ENCODE results near the gene PLBD2.

The PLBD2 gene

GRCh38 chr12:113334786-113335539, 23.4 kb upstream of the PLBD2 start, which contains the start of gene SLC8B1:
TSS of gene SLC8B1 (minus strand) at chr12:113335109. CDS start at chr12:113332878, 2,231 bp downstream.
- H3K4me3 ChIP-seq (ENCODE audit: low read depth, low read length), result peak within 1 kb of the TSS; percentile 70
- no peak for TF ChIP-seq CTCF (IDR thresholded peaks at IDR 0.05; ENCODE audit: low read depth, low read length)

DNA sequence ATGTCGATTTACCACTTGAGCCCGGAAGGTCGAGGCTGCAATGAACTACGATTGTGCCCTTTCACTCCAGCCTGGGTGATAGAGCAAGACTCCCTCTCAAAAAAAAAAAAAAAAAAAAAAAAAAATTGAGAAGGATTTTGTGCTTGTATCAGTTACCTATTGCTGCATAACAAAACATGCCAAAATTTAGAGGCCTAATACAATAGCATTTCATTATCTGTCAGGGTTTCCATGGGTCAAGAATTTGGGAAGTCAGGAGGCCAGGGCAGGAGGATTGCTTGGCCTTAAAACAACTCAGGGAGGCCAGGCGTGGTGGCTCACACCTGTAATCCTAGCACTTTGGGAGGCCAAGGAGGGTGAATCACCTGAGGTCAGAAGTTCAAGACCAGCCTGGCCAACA, 18.8 kb upstream of the PLBD2 start:
- TF ChIP-seq CTCF (IDR thresholded peaks at IDR 0.05; ENCODE audit: low read depth, low read length), result no peak
- no peak overlapping the region for H3K4me3 ChIP-seq (ENCODE audit: low read depth, low read length)

GRCh38 chr12:113340061-113340460, 18.3 kb upstream of the PLBD2 start:
- H3K4me3 ChIP-seq (ENCODE audit: low read depth, low read length), result no peak overlapping the region
- no peak for TF ChIP-seq CTCF (IDR thresholded peaks at IDR 0.05; ENCODE audit: low read depth, low read length)

- no peak for TF ChIP-seq CTCF (IDR thresholded peaks at IDR 0.05; ENCODE audit: low read depth, low read length)
- H3K4me3 ChIP-seq (ENCODE audit: low read depth, low read length), result no peak overlapping the region
These were observed 16.9 kb upstream of the PLBD2 start for GRCh38 chr12:113341535-113341934.

DNA sequence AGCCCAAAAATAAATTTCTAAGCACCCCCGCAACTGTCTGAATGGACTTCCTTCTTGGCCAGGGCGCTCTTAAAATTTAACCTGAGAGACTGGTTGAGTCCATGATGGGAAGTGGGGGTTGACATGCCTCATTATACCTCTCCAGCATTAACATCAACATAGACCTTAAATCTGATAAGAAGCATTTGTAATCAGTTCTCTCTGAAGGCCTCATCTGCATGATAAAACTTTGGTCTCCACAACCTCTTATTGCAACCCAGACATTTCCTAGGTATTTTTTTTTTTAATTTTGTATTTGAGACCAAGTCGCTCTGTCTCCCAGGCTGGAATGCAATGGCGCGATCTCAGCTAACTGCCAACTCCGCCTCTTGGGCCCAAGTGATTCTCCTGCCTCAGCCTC, 13.1 kb upstream of the PLBD2 start:
- H3K4me3 ChIP-seq (ENCODE audit: low read depth, low read length), result no peak overlapping the region
- no peak for TF ChIP-seq CTCF (IDR thresholded peaks at IDR 0.05; ENCODE audit: low read depth, low read length)

DNA sequence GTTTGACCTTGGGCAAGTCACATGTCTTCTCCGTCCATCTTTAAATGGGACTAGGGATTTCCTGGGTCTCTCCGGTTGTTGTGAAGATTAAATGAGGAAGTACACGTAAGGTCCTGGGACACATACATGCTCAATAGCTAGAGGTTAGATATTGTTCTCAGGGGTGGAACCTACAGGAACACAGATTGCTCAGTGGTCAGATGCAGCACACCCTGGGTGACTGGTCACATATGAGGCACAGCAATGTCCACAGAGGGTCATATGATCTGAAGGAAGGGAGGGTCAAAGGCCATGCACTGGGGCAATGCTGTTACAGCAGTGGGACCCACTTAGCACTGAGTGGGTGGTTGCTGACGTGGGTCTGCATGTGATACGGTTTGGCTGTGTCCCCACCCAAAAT, 12.0 kb upstream of the PLBD2 start:
- TF ChIP-seq CTCF (IDR thresholded peaks at IDR 0.05; ENCODE audit: low read depth, low read length), result no peak
- no peak overlapping the region for H3K4me3 ChIP-seq (ENCODE audit: low read depth, low read length)

GRCh38 chr12:113347107-113347506, 11.3 kb upstream of the PLBD2 start:
- H3K4me3 ChIP-seq (ENCODE audit: low read depth, low read length), result no peak overlapping the region
- no peak for TF ChIP-seq CTCF (IDR thresholded peaks at IDR 0.05; ENCODE audit: low read depth, low read length)
